Endothelial cell (in vitro differentiated cells): ENCODE measurements around the gene ARHGAP6. TPM values are rescaled to one million over a fixed set of nuclear protein-coding genes. Genes with fewer than 3 reads are reported as not detected.

ENCODE experiments used
- DNase-seq: peaks from one replicate; pipeline ENCODE4 v3.0.0; 2021; ENCODE audit warnings: low spot score
- H3K27ac Mint-ChIP-seq: one replicate; pipeline ENCODE4 v1.8.0; 2021; ENCODE audit warnings: mixed read lengths, inconsistent platforms; ENCODE audit not compliant: unreplicated experiment
- H3K27me3 Mint-ChIP-seq: one replicate; pipeline ENCODE4 v1.8.0; 2021; ENCODE audit warnings: mild to moderate bottlenecking, moderate library complexity, mixed read lengths, inconsistent platforms; ENCODE audit not compliant: unreplicated experiment
- H3K36me3 Mint-ChIP-seq: one replicate; pipeline ENCODE4 v1.8.0; 2021; ENCODE audit warnings: mild to moderate bottlenecking, low read depth, mixed read lengths, inconsistent platforms; ENCODE audit not compliant: unreplicated experiment
- H3K4me1 Mint-ChIP-seq: one replicate; pipeline ENCODE4 v1.8.0; 2021; ENCODE audit warnings: mild to moderate bottlenecking, mixed read lengths, inconsistent platforms; ENCODE audit not compliant: unreplicated experiment
- H3K4me3 Mint-ChIP-seq: one replicate; pipeline ENCODE4 v1.8.0; 2021; ENCODE audit warnings: mild to moderate bottlenecking, mixed read lengths, inconsistent platforms; ENCODE audit not compliant: unreplicated experiment
- H3K9me3 Mint-ChIP-seq: one replicate; pipeline ENCODE4 v1.8.0; 2021; ENCODE audit warnings: mixed read lengths, inconsistent platforms; ENCODE audit not compliant: unreplicated experiment
- CTCF ChIP-seq: fragments of 200-600 bp; sonication (generic); IDR thresholded peaks from one replicate; pipeline ENCODE4 v1.5.0; 2021; ENCODE audit warnings: antibody characterized with exemption; ENCODE audit not compliant: unreplicated experiment
- total RNA-seq: library from RNA; stranded (reverse); fragmentation: NEBNext Ultra II Directional; extraction: Animal tissue kit (Norgen Biotek cat#: 25700); gene quantifications from one replicate; pipeline ENCODE4 v1.2.1, GENCODE V29; 2021; ENCODE audit not compliant: unreplicated experiment

ARHGAP6 gene
- total RNA-seq, 1 donor from 2014 or later: 4.1 TPM

GRCh38 chrX:11272863-11273262 is 392.9 kb downstream of the ARHGAP6 start:
- no peaks in the 10 kb centered on the region for H3K4me1 Mint-ChIP-seq
- no peaks in the 10 kb centered on the region for H3K9me3 Mint-ChIP-seq
- no peak overlapping the region for H3K27ac Mint-ChIP-seq
- no peak for DNase-seq
- H3K27me3 Mint-ChIP-seq: no peaks in the 10 kb centered on the region
- H3K36me3 Mint-ChIP-seq: no peaks in the 10 kb centered on the region
- no peak overlapping the region for H3K4me3 Mint-ChIP-seq
- TF ChIP-seq CTCF: no peak

GRCh38 chrX:11272290-11272689 is 393.4 kb downstream of the ARHGAP6 start:
- no peak overlapping the region for H3K27ac Mint-ChIP-seq
- no peaks in the 10 kb centered on the region for H3K27me3 Mint-ChIP-seq
- no peaks in the 10 kb centered on the region for H3K9me3 Mint-ChIP-seq
- H3K36me3 Mint-ChIP-seq: no peaks in the 10 kb centered on the region
- no peak overlapping the region for H3K4me3 Mint-ChIP-seq
- no peaks in the 10 kb centered on the region for H3K4me1 Mint-ChIP-seq
- DNase-seq: no peak
- no peak for TF ChIP-seq CTCF

GRCh38 chrX:11269996-11270395 is 395.7 kb downstream of the ARHGAP6 start:
- no peaks in the 10 kb centered on the region for H3K27me3 Mint-ChIP-seq
- no peak overlapping the region for H3K4me3 Mint-ChIP-seq
- H3K4me1 Mint-ChIP-seq: no peaks in the 10 kb centered on the region
- H3K36me3 Mint-ChIP-seq: no peaks in the 10 kb centered on the region
- no peak overlapping the region for H3K27ac Mint-ChIP-seq
- H3K9me3 Mint-ChIP-seq: no peaks in the 10 kb centered on the region
- no peak for DNase-seq
- TF ChIP-seq CTCF: no peak

GRCh38 chrX:11269006-11269405 is 396.7 kb downstream of the ARHGAP6 start:
- no peaks in the 10 kb centered on the region for H3K9me3 Mint-ChIP-seq
- H3K27me3 Mint-ChIP-seq: no peaks in the 10 kb centered on the region
- no peak for DNase-seq
- no peaks in the 10 kb centered on the region for H3K4me1 Mint-ChIP-seq
- no peak for TF ChIP-seq CTCF
- H3K4me3 Mint-ChIP-seq: no peak overlapping the region
- H3K36me3 Mint-ChIP-seq: no peaks in the 10 kb centered on the region
- no peak overlapping the region for H3K27ac Mint-ChIP-seq

GRCh38 chrX:11267425-11267824 is 398.3 kb downstream of the ARHGAP6 start:
- DNase-seq: no peak
- Mint-ChIP-seq H3K36me3 (no peaks in the 10 kb centered on the region), H3K27ac (no peak overlapping the region), H3K9me3 (no peaks in the 10 kb centered on the region), H3K27me3 (no peaks in the 10 kb centered on the region), H3K4me1 (no peaks in the 10 kb centered on the region), H3K4me3 (no peak overlapping the region)
- no peak for TF ChIP-seq CTCF
